ENCODE data around the gene TIMP2. TPM values are rescaled to one million over a fixed set of nuclear protein-coding genes. Genes with fewer than 3 reads are reported as not detected.

Gene TIMP2
- total and polyA plus RNA-seq, 2 of the 13 experiments (the other 11 are each of a cell fraction or from before 2014, with no cell fraction given): 3.8 to 8.5 TPM

GRCh38 chr17:78818152-78818846 lies 106.9 kb downstream of the TIMP2 start:
- Histone ChIP-seq H3K9me3 (ENCODE audit: low read length) (no peaks in the 10 kb centered on the region), H3K79me2 (ENCODE audit: insufficient read depth, low read length) (no peaks in the 10 kb centered on the region), H4K20me1 (ENCODE audit: insufficient read depth, low read length) (no peaks in the 10 kb centered on the region; the same call in 1 of the 2 replicates), H3K27ac (ENCODE audit: extremely low read length, insufficient read depth, low read length) (no peak overlapping the region), H3K27me3 (ENCODE audit: control insufficient read depth in 1 of 2, insufficient read depth in 2 of 2, low read length in 2 of 2) (no peaks in the 10 kb centered on the region), H2AFZ (ENCODE audit: low read length) (no peak overlapping the region), H3K9ac (ENCODE audit: insufficient read depth, low read depth, low read length) (no peak overlapping the region), H3K4me1 (ENCODE audit: insufficient read depth, low read length) (no peaks in the 10 kb centered on the region), H3K4me2 (ENCODE audit: low read depth, low read length) (no peak overlapping the region), H3K36me3 (replicated peaks in 1 of 2; ENCODE audit: control insufficient read depth in 1 of 2, insufficient read depth in 2 of 2, low read length in 2 of 2) (peaks cover 64 to 92% of the 10 kb centered on the region in 2 experiments), H3K4me3 (replicated peaks in 1 of 3; ENCODE audit: insufficient read depth in 1 of 3, low read depth in 2 of 3, low read length in 3 of 3) (no peak overlapping the region)
- DNase-seq (ENCODE audit: low spot score) (no peak), FAIRE-seq (no peak), ATAC-seq (no peak)
- CTCF ChIA-PET (ENCODE audit: low intra/inter-chr PET ratio, low total read pairs): no interaction called here
- in situ Hi-C loops (cut with HindIII; ENCODE audit: extremely low pct_ligation_motif_present, low pct_unique_long_range_greater_than_20kb) (no loop called here), intact Hi-C loops (cut with micrococcal nuclease; ENCODE audit: unreplicated experiment) (no loop called here)
- no TSS peak for BruUV-seq (replicated peaks)
- POLR2A ChIA-PET: interaction anchor here (2.0 kb wide), 1 partner anchor 14 kb away, joined by 4 read pairs; no protein-coding TSS in a partner anchor
- WGBS (ENCODE audit: low lambda C conversion rate): 94% methylated on average over 19 of the region's 19 CpGs
- TF ChIP-seq BRF2 (CRISPR knock-in tag; IDR thresholded peaks at IDR 0.05) (no peak), SRSF9 (IDR thresholded peaks at IDR 0.05; ENCODE audit: borderline replicate concordance, insufficient read depth, low read depth, low read length, poor library complexity, severe bottlenecking) (no peak), PBX3 (CRISPR knock-in tag; IDR thresholded peaks at IDR 0.05; ENCODE audit: borderline replicate concordance) (no peak), CBX5 (CRISPR knock-in tag; IDR thresholded peaks at IDR 0.05; ENCODE audit: borderline replicate concordance) (no peak), SP4 (CRISPR knock-in tag; IDR thresholded peaks at IDR 0.05) (no peak), SNAPC2 (CRISPR knock-in tag; IDR thresholded peaks at IDR 0.05) (no peak), ZNF710 (CRISPR knock-in tag; IDR thresholded peaks at IDR 0.05; ENCODE audit: borderline replicate concordance) (no peak), LRRFIP1 (CRISPR knock-in tag; conservative IDR thresholded peaks at IDR 0.05) (no peak), ETV6 (CRISPR knock-in tag; conservative IDR thresholded peaks at IDR 0.05) (no peak), HNF4G (IDR thresholded peaks at IDR 0.05; ENCODE audit: borderline replicate concordance, low read depth, low read length) (no peak), HNF4G (CRISPR knock-in tag; IDR thresholded peaks at IDR 0.05; ENCODE audit: borderline replicate concordance, low read depth) (no peak)
